NCI-H524 treated with DMSO at 0.1 percent for 48 hours (cell line): ENCODE data around the gene MAP1B.

Experiments
- DNase-seq: peaks from one replicate; lab custom pipeline; 2025; lab: John Stamatoyannopoulos, UW

MAP1B gene

GRCh38 chr5:72251386-72251785 lies 144.1 kb downstream of the MAP1B start:
- no peak for DNase-seq

- DNase-seq = no peak
These were observed 144.7 kb downstream of the MAP1B start for GRCh38 chr5:72252008-72252407.

- no peak for DNase-seq
These were observed 145.4 kb downstream of the MAP1B start for GRCh38 chr5:72252574-72253155.

- DNase-seq = no peak
These were observed 148.0 kb downstream of the MAP1B start for GRCh38 chr5:72255237-72255636.

GRCh38 chr5:72255670-72256069 lies 148.4 kb downstream of the MAP1B start:
- no peak for DNase-seq

- no peak for DNase-seq
These were observed 149.3 kb downstream of the MAP1B start for GRCh38 chr5:72256536-72256935.
